Activated T-helper 1 cell treated with anti-CD3 and anti-CD28 coated beads, Interleukin-12 subunit alpha, Interleukin-12 subunit beta, Interleukin-2, Interleukin-4 antibody, amounts not matched to agents 30 ng/mL and 10 ng/mL and 1 ng/mL, durations not matched to agents 14 hours and 24 hours and 36 hours (primary cell): Measurements from ENCODE around the gene CCDC13. TPM values are rescaled to one million over a fixed set of nuclear protein-coding genes. Genes with fewer than 3 reads are reported as not detected.
"Not testable (repeated sequence)": the region's sequence is repeated elsewhere in the genome, so short reads cannot be mapped to it uniquely, and the experiment has no call there.

Experiments
- DNase-seq: peaks from one replicate; pipeline ENCODE4 v3.0.0; 2021; ENCODE audit warnings: low spot score
- H3K27ac Mint-ChIP-seq: one replicate; pipeline ENCODE4 v1.8.0; 2021; ENCODE audit warnings: mild to moderate bottlenecking, mixed read lengths
- H3K27me3 Mint-ChIP-seq: one replicate; pipeline ENCODE4 v1.8.0; 2022; ENCODE audit warnings: mild to moderate bottlenecking, moderate library complexity, mixed read lengths; ENCODE audit not compliant: insufficient read depth
- H3K36me3 Mint-ChIP-seq: one replicate; pipeline ENCODE4 v1.8.0; 2021; ENCODE audit warnings: low read depth, mixed read lengths
- H3K4me1 Mint-ChIP-seq: one replicate; pipeline ENCODE4 v1.8.0; 2021; ENCODE audit warnings: low read depth, mixed read lengths
- H3K4me3 Mint-ChIP-seq: one replicate; pipeline ENCODE4 v1.8.0; 2021; ENCODE audit warnings: mild to moderate bottlenecking, moderate library complexity, mixed read lengths
- H3K9me3 Mint-ChIP-seq: one replicate; pipeline ENCODE4 v1.8.0; 2021; ENCODE audit warnings: mixed read lengths
- intact Hi-C: fragments of 100-400 bp; cut with micrococcal nuclease; formaldehyde crosslinking; loops from one replicate; pipeline ENCODE4 v1.15.1; 2024
- total RNA-seq: library from RNA; stranded (reverse); gene quantifications from 2 replicates; pipeline ENCODE4 v1.2.3, GENCODE V29; 2022

Gene CCDC13
- total RNA-seq = 0.32 TPM in 1 of 2 replicates, not detected in the other

DNA sequence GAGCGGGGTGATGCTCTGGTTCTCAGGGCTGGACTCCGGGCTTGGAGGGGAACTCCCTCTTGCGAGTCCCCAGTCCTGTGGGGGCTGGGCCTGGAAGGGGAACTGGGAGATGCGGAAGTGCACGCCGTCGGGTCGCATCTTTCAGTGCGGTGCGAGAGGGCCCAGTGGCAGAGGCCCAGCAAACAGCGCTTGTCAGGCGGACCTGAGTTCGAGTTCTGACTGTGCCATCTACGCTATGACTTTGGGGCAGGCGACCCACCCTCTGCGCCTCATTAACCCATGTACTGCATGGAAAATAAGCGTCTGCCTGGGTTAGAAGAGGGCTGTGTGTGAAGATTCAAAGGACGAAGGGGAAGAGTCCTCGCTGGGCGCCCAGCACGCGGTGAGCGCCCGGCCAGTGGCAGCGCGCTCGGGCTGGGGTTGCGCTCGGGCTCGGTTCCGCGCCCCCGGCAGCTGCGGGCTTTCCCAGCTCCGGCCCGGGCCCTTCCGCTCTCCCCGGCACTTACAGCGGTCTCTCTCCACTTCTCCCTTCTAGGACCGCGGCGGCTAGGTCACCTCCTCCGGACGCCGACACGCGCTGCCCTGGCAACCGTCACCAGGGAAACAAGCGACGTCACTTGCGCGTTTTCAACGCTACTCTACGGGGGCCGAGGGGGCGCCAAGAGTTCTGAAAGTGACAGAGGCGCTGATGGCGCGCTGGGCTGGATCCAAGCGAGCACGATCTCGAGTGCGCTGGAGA lies at the start of gene CCDC13:
CCDC13 (minus strand) TSS at position 584 of the 739 bp plus-strand sequence. CDS start 14,908 bp downstream, outside the sequence.
- DNase-seq = peak; percentile 86
- Mint-ChIP-seq H3K27me3 (peaks cover 9% of the 10 kb centered on the region), H3K4me3 (peak within 1 kb of the TSS; percentile 85), H3K9me3 (no peaks in the 10 kb centered on the region), H3K4me1 (peaks cover 12% of the 10 kb centered on the region), H3K36me3 (no peaks in the 10 kb centered on the region), H3K27ac (peak within 1 kb of the TSS; percentile 85)
- intact Hi-C loops = loop anchor here (1.0 to 5.0 kb wide), 7 partner anchors 31 to 848 kb away; partner anchors contain the start of genes HIGD1A, NKTR and SNRK

DNA sequence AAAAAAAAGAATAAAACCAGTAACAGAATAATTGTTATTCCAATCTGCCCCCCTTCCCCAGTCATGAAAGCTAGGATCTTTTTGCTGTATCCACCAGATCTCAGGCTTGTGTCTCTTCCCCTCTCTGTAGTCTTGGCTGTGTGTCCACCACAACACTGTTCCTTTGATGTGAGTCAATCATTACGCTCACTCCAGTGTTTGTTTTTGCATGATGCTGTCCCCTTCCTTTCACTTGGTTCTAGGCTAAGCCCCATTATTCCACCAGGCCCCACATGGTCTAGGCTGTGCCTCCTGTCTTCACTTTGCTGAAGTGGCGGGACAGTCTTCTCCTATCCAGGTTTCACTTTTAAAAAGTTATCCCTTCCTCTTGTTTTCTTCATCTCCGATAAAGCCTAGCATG lies 49.8 kb upstream of the CCDC13 start:
- Mint-ChIP-seq H3K9me3 (no peaks in the 10 kb centered on the region), H3K36me3 (no peaks in the 10 kb centered on the region), H3K4me1 (no peaks in the 10 kb centered on the region), H3K4me3 (no peak overlapping the region), H3K27me3 (peaks cover 18% of the 10 kb centered on the region), H3K27ac (no peak overlapping the region)
- intact Hi-C loops = no loop called here
- DNase-seq = no peak

- peaks cover 8% of the 10 kb centered on the region for H3K27me3 Mint-ChIP-seq
- H3K36me3 Mint-ChIP-seq = no peaks in the 10 kb centered on the region
- no peak overlapping the region for H3K4me3 Mint-ChIP-seq
- intact Hi-C loops = no loop called here
- no peak for DNase-seq
- no peaks in the 10 kb centered on the region for H3K9me3 Mint-ChIP-seq
- no peaks in the 10 kb centered on the region for H3K4me1 Mint-ChIP-seq
- H3K27ac Mint-ChIP-seq = no peak overlapping the region
Measured at GRCh38 chr3:42820746-42821051, 47.6 kb upstream of the CCDC13 start.

- Mint-ChIP-seq H3K36me3 (no peaks in the 10 kb centered on the region), H3K4me3 (no peak overlapping the region), H3K9me3 (no peaks in the 10 kb centered on the region), H3K4me1 (no peaks in the 10 kb centered on the region), H3K27ac (no peak overlapping the region), H3K27me3 (peaks cover 13% of the 10 kb centered on the region)
- no peak for DNase-seq
- intact Hi-C loops = no loop called here
Measured at GRCh38 chr3:42819351-42819965, 46.4 kb upstream of the CCDC13 start.

- no peaks in the 10 kb centered on the region for H3K36me3 Mint-ChIP-seq
- intact Hi-C loops = no loop called here
- peaks cover 15% of the 10 kb centered on the region for H3K27me3 Mint-ChIP-seq
Measured at GRCh38 chr3:42815826-42816225, 42.8 kb upstream of the CCDC13 start.

DNA sequence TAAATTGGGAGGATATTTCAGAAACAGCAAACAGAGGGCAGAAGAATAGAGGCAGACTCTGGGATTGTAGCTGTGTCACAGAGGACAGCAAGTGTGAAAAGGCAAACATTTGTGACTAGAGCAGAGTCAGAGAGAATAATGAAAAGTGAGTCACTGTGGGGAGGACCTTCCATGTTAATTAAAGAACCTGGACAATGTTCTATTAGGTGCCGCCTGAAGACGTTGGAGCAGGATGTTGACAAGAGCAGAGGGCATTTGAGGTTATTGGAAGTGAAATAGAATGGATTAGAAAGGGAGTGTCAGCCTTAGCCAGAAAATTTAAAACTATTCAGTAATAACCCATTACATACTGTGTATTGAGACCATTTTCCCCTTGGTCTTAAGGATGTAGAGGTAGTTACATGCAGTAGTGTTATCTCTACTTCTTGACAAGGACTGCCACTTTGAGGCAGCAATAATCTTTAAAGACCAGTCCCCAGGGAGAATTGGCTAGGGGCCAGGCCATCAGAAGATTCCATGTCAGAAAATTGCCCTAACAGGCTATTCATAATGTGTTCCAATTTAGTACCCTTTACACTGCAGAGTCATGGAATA lies 42.0 kb upstream of the CCDC13 start:
- intact Hi-C loops = no loop called here
- no peak for DNase-seq
- H3K4me3 Mint-ChIP-seq = no peak overlapping the region
- peaks cover 18% of the 10 kb centered on the region for H3K27me3 Mint-ChIP-seq
- H3K4me1 Mint-ChIP-seq = no peaks in the 10 kb centered on the region
- no peaks in the 10 kb centered on the region for H3K36me3 Mint-ChIP-seq
- H3K27ac Mint-ChIP-seq = no peak overlapping the region
- no peaks in the 10 kb centered on the region for H3K9me3 Mint-ChIP-seq

More at GRCh38 chr3:42815826-42816225, 42.8 kb upstream of the CCDC13 start:
- no peak for DNase-seq
- H3K4me1 Mint-ChIP-seq = no peaks in the 10 kb centered on the region
- no peak overlapping the region for H3K4me3 Mint-ChIP-seq
- H3K27ac Mint-ChIP-seq = no peak overlapping the region
- H3K9me3 Mint-ChIP-seq = no peaks in the 10 kb centered on the region

DNA sequence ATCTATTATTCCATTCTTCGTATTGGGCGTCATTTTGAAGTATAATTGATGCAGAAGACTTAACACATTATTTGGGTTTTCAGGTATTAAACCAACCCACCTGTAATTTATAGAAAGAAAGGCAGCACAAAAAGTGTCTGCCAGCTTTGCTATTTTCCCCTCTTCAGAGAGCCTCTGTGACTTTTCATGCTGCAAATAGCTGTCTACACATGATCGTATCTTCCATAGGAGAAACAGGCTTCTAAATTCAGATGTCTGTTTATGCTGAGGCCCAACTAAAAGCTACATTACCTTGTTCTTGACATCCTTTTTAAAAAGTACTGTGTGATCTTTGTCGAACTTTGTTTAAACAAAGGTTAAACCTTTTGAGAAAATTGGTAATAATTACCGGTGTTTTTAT lies 41.2 kb upstream of the CCDC13 start:
- intact Hi-C loops = no loop called here
- Mint-ChIP-seq H3K4me3 (no peak overlapping the region), H3K9me3 (no peaks in the 10 kb centered on the region), H3K27me3 (peaks cover 22% of the 10 kb centered on the region), H3K36me3 (no peaks in the 10 kb centered on the region), H3K27ac (no peak overlapping the region), H3K4me1 (no peaks in the 10 kb centered on the region)
- DNase-seq = no peak

- intact Hi-C loops, H3K9me3 Mint-ChIP-seq, DNase-seq, H3K27ac Mint-ChIP-seq, H3K36me3 Mint-ChIP-seq, H3K4me1 Mint-ChIP-seq, H3K4me3 Mint-ChIP-seq: not testable (repeated sequence)
- peaks cover 38% of the 10 kb centered on the region for H3K27me3 Mint-ChIP-seq
Measured at GRCh38 chr3:42811118-42811883, 38.2 kb upstream of the CCDC13 start.

DNA sequence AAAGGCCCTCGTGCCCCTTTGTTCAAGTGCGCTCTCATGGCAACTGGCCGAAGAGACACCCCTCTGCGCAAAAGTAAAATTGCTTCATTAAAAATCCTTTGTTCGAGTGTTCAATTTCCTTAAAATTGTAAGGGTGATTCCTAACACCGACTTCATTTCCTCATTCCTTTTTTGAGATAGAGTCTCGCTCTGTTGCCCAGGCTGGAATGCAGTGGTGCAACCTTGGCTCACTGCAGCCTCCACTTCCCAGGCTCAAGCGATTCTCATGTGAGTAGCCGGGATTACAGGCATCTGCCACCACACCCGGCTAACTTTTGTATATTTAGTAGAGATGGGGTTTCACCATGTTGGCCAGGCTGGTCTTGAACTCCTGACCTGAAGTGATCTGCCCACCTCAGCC lies 37.7 kb upstream of the CCDC13 start:
- H3K9me3 Mint-ChIP-seq, intact Hi-C loops, DNase-seq, H3K36me3 Mint-ChIP-seq, H3K4me1 Mint-ChIP-seq, H3K4me3 Mint-ChIP-seq, H3K27ac Mint-ChIP-seq: not testable (repeated sequence)
- peaks cover 42% of the 10 kb centered on the region for H3K27me3 Mint-ChIP-seq

DNA sequence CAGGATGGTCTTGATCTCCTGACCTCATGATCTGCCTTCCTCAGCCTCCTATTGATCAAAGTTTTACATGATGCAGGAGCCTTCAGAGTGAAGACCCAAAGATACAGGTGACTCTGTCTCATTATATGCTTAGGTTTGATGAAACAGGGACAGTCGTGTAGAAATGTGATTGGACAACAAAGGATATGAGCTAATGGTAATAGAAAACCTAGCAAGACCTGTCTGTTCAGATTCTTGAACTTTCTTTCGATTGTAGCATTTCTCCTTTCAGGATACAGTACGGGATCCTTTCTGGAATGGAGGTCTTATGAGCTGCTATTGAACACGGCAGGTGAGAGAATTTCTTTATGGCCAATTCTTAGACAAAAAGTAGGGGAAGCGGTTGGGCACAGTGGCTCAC lies 36.1 kb upstream of the CCDC13 start, which contains the start of gene ACKR2:
ACKR2 (plus strand) TSS at position 244 of the 400 bp plus-strand sequence. CDS start 55,058 bp downstream, outside the sequence.
- Mint-ChIP-seq H3K36me3 (no peaks in the 10 kb centered on the region), H3K9me3 (no peaks in the 10 kb centered on the region), H3K4me3 (no peak within 1 kb of the TSS), H3K27ac (no peak within 1 kb of the TSS), H3K4me1 (peaks cover 8% of the 10 kb centered on the region), H3K27me3 (peaks cover 41% of the 10 kb centered on the region)
- intact Hi-C loops = loop anchor here (10.0 kb wide), 1 partner anchor 1526 kb away; the partner anchor contains the start of gene TCAIM
- DNase-seq = no peak

DNA sequence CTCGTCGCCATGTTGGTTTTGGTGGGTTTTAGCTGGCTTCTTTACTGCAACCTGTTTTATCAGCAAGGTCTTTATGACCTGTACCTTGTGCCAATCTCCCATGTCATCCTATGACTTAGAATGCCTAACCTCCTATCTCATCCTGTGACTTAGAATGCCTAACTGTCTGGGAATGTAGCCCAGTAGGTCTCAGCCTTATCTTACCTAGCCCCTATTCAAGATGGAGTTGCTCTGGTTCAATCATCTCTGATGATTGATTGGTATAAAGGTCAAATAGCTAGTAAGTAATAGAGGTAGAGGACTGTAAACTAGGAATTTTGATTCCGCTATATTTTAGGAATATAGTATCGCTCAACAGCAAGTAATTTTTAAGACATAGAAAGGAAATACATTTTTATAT lies 34.9 kb upstream of the CCDC13 start:
- intact Hi-C loops = loop anchor here (10.0 kb wide), 1 partner anchor 1527 kb away; the partner anchor contains the start of gene TCAIM
- Mint-ChIP-seq H3K9me3 (no peaks in the 10 kb centered on the region), H3K36me3 (peaks cover 2% of the 10 kb centered on the region), H3K27me3 (peaks cover 37% of the 10 kb centered on the region), H3K27ac (no peak overlapping the region), H3K4me1 (peaks cover 17% of the 10 kb centered on the region), H3K4me3 (no peak overlapping the region)
- DNase-seq = no peak

GRCh38 chr3:42805141-42805821 lies 32.2 kb upstream of the CCDC13 start:
- H3K4me3 Mint-ChIP-seq = peak overlapping the region; percentile 99
- H3K27me3 Mint-ChIP-seq = peaks cover 35% of the 10 kb centered on the region
- peaks cover 41% of the 10 kb centered on the region for H3K4me1 Mint-ChIP-seq
- H3K36me3 Mint-ChIP-seq = peaks cover 11% of the 10 kb centered on the region
- no peak overlapping the region for H3K27ac Mint-ChIP-seq
- no peak for DNase-seq
- H3K9me3 Mint-ChIP-seq = no peaks in the 10 kb centered on the region
- intact Hi-C loops = loop anchor here (2.0 to 10.0 kb wide), 2 partner anchors 886 to 1530 kb away; partner anchors contain the start of genes ABHD5 and TCAIM
